A172 (cell line): ENCODE measurements around the gene VAC14. TPM values are rescaled to one million over a fixed set of nuclear protein-coding genes. Genes with fewer than 3 reads are reported as not detected.

ENCODE experiments used
- DNase-seq: peaks from one replicate; pipeline ENCODE4 v3.0.0-alpha.2; 2015; ENCODE audit warnings: low spot score
- total RNA-seq: library from RNA; depleted of rRNA; stranded (reverse); fragments of >200 nt; shearing (Covaris generic); gene quantifications from 2 replicates; pipeline ENCODE4 v1.2.3, GENCODE V29; 2014

VAC14 gene
- total RNA-seq, 1 experiment from 2014 or later, result 58.8 TPM

- DNase-seq, result no peak
Measured at GRCh38 chr16:70708366-70709246, 92.4 kb downstream of the VAC14 start.

- DNase-seq, result peak; percentile 97
Measured at GRCh38 chr16:70706948-70707465, 94.0 kb downstream of the VAC14 start.

- peak; percentile 68 for DNase-seq
Measured at GRCh38 chr16:70705056-70705455, 95.9 kb downstream of the VAC14 start.

GRCh38 chr16:70704586-70704985, 96.4 kb downstream of the VAC14 start:
- DNase-seq, result no peak

- DNase-seq, result no peak
Measured at GRCh38 chr16:70703835-70704381, 97.0 kb downstream of the VAC14 start.

- DNase-seq, result peak; percentile 92
Measured at GRCh38 chr16:70703041-70703834, 97.7 kb downstream of the VAC14 start.

- no peak for DNase-seq
Measured at GRCh38 chr16:70702624-70703023, 98.3 kb downstream of the VAC14 start.

- no peak for DNase-seq
Measured at GRCh38 chr16:70701998-70702397, 99.0 kb downstream of the VAC14 start.

GRCh38 chr16:70701596-70701995, 99.4 kb downstream of the VAC14 start:
- no peak for DNase-seq

GRCh38 chr16:70701036-70701435, 99.9 kb downstream of the VAC14 start:
- DNase-seq, result peak; percentile 53

GRCh38 chr16:70700101-70701020, 100.6 kb downstream of the VAC14 start:
- peak; percentile 70 for DNase-seq

GRCh38 chr16:70699696-70700095, 101.3 kb downstream of the VAC14 start:
- no peak for DNase-seq

GRCh38 chr16:70698901-70699300, 102.1 kb downstream of the VAC14 start:
- no peak for DNase-seq

- peak; percentile 80 for DNase-seq
Measured at GRCh38 chr16:70697594-70698170, 103.3 kb downstream of the VAC14 start.

GRCh38 chr16:70696952-70697593, 103.9 kb downstream of the VAC14 start:
- peak; percentile 74 for DNase-seq

- DNase-seq, result no peak
Measured at GRCh38 chr16:70696355-70696754, 104.6 kb downstream of the VAC14 start.

GRCh38 chr16:70695331-70696070, 105.5 kb downstream of the VAC14 start:
- peak; percentile 87 for DNase-seq

GRCh38 chr16:70694868-70695218, 106.1 kb downstream of the VAC14 start:
- no peak for DNase-seq

GRCh38 chr16:70694088-70694867, 106.7 kb downstream of the VAC14 start:
- peak; percentile 99 for DNase-seq
